ENCODE measurements around the gene XXYLT1.

XXYLT1 gene

GRCh38 chr3:195180490-195181112 lies 90.4 kb downstream of the XXYLT1 start:
- Histone ChIP-seq H3K9me3 (ENCODE audit: severe bottlenecking) (no peaks in the 10 kb centered on the region), H3K27me3 (ENCODE audit: insufficient read depth, low read depth, severe bottlenecking) (no peaks in the 10 kb centered on the region), H3K27ac (no peak overlapping the region), H3K36me3 (no peaks in the 10 kb centered on the region), H3K4me3 (ENCODE audit: low read depth, low read length) (no peak overlapping the region)
- TF ChIP-seq CTCF (IDR thresholded peaks at IDR 0.05; ENCODE audit: low read depth, low read length), result no peak
- no peak for DNase-seq

- Histone ChIP-seq H3K27ac (no peak overlapping the region), H3K36me3 (no peaks in the 10 kb centered on the region), H3K9me3 (ENCODE audit: severe bottlenecking) (no peaks in the 10 kb centered on the region), H3K4me3 (ENCODE audit: low read depth, low read length) (no peak overlapping the region), H3K27me3 (ENCODE audit: insufficient read depth, low read depth, severe bottlenecking) (no peaks in the 10 kb centered on the region)
- no peak for TF ChIP-seq CTCF (IDR thresholded peaks at IDR 0.05; ENCODE audit: low read depth, low read length)
- DNase-seq, result no peak
Observed at GRCh38 chr3:195179776-195180489, 91.0 kb downstream of the XXYLT1 start.

- H3K27me3 ChIP-seq (ENCODE audit: insufficient read depth, low read depth, severe bottlenecking), result no peaks in the 10 kb centered on the region
- TF ChIP-seq CTCF (IDR thresholded peaks at IDR 0.05; ENCODE audit: low read depth, low read length), result no peak
- no peaks in the 10 kb centered on the region for H3K9me3 ChIP-seq (ENCODE audit: severe bottlenecking)
- H3K4me3 ChIP-seq (ENCODE audit: low read depth, low read length), result no peak overlapping the region
- H3K36me3 ChIP-seq, result no peaks in the 10 kb centered on the region
- no peak overlapping the region for H3K27ac ChIP-seq
- DNase-seq, result no peak
Observed at GRCh38 chr3:195178124-195178910, 92.6 kb downstream of the XXYLT1 start.

GRCh38 chr3:195177422-195178123 lies 93.4 kb downstream of the XXYLT1 start:
- Histone ChIP-seq H3K27ac (no peak overlapping the region), H3K27me3 (ENCODE audit: insufficient read depth, low read depth, severe bottlenecking) (no peaks in the 10 kb centered on the region), H3K36me3 (no peaks in the 10 kb centered on the region), H3K4me3 (ENCODE audit: low read depth, low read length) (no peak overlapping the region), H3K9me3 (ENCODE audit: severe bottlenecking) (no peaks in the 10 kb centered on the region)
- no peak for DNase-seq
- no peak for TF ChIP-seq CTCF (IDR thresholded peaks at IDR 0.05; ENCODE audit: low read depth, low read length)

GRCh38 chr3:195176776-195177175 lies 94.2 kb downstream of the XXYLT1 start:
- H3K4me3 ChIP-seq (ENCODE audit: low read depth, low read length), result no peak overlapping the region

More at GRCh38 chr3:195176776-195177175, 94.2 kb downstream of the XXYLT1 start:
- H3K9me3 ChIP-seq (ENCODE audit: severe bottlenecking), result no peaks in the 10 kb centered on the region
- H3K27ac ChIP-seq, result no peak overlapping the region
- no peak for TF ChIP-seq CTCF (IDR thresholded peaks at IDR 0.05; ENCODE audit: low read depth, low read length)
- H3K36me3 ChIP-seq, result no peaks in the 10 kb centered on the region
- no peaks in the 10 kb centered on the region for H3K27me3 ChIP-seq (ENCODE audit: insufficient read depth, low read depth, severe bottlenecking)
- no peak for DNase-seq
